ENCODE measurements around the gene PCK2.

Gene PCK2

DNA sequence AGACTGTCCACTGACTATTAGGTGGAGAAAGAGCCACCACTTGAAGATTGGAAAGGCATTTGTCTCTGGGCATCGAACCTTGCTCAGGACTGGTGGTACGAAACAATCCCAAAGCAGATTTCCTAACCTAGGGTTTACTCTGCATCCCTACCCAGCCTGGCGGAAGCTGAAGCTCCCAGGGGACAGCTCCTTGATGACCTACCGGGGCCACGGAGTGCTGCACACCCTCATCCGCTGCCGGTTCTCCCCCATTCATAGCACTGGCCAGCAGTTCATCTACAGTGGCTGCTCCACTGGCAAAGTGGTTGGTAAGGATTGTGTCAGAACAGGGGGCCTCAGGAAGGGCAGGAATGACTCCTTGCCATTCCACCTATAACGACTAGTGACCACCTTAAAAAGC is 27.1 kb downstream of the PCK2 start:
- no peak for DNase-seq

DNA sequence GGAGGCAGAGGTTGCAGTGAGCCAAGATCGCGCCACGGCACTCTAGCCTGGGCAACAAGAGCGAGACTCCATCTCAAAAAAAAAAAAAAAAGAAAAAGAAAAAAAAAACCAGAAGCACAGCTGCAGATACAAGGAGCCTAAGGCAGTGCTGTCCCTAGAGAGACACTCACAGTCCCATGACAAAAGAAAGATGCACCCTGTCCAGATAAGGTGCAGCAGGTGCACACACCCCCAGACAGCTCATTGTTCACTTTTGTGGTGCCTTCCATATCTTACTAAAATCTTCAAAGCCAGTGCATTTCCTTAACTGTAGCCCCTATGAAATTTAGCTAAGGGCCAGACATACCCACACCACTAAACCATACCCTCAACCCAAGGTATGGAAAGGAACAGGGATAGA is 28.3 kb downstream of the PCK2 start:
- DNase-seq, result no peak

DNA sequence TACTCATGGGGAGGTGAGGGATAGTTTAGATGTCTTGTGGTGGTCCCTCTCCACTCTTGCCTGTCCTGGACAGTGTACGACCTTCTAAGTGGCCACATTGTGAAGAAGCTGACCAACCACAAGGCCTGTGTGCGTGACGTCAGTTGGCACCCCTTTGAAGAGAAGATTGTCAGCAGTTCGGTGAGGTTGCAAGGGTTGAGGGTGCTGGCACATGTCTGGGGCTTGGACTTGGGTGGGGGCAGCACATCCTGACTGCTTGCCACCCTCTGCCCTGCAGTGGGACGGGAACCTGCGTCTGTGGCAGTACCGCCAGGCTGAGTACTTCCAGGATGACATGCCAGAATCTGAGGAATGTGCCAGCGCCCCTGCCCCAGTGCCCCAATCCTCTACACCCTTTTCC is 28.8 kb downstream of the PCK2 start:
- no peak for DNase-seq

GRCh38 chr14:24123424-24124417 is 29.6 kb downstream of the PCK2 start:
- DNase-seq, result no peak

DNA sequence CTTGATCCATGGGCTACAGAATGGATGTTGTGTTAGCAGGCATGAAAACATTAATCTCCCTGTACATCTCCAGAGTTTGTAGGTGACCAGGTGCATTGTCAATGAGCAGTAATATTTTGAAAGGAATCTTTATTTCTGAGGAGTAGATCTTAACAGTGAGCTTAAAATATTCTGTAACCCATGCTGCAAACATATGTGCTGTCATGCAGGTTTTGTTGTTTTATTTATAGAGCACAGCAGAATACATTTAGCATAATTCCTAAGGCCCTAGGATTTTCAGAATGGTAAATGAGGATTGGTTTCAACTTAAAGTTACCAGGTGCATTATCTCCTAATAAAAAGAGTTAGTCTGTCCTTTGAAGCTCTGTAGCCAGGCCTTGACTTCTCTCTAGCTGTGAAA is 32.8 kb downstream of the PCK2 start:
- no peak for DNase-seq

GRCh38 chr14:24127673-24128072 is 33.6 kb downstream of the PCK2 start:
- no peak for DNase-seq

GRCh38 chr14:24129410-24129998 is 35.4 kb downstream of the PCK2 start:
- no peak for DNase-seq

DNA sequence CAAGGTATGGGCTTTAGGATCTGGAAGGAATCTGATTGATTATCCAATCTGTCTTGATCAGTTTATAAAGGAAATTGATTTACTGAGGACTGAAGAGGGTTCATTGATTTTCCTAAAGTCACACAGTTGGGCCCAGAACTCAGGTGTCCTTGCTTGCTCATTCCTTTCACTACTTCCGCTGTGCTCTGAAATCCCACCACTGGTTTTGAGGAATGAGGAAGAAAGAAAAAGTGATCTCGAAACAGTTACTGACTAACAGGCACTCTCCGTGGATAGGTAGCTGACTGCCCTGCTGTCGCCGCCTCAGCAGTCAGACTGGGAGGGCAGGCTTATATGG is 36.2 kb downstream of the PCK2 start, which contains the start of gene FITM1:
TSS of gene FITM1 (plus strand) at position 280 of the 337 bp plus-strand sequence. CDS start 905 bp downstream, outside the sequence.
- no peak for DNase-seq

DNA sequence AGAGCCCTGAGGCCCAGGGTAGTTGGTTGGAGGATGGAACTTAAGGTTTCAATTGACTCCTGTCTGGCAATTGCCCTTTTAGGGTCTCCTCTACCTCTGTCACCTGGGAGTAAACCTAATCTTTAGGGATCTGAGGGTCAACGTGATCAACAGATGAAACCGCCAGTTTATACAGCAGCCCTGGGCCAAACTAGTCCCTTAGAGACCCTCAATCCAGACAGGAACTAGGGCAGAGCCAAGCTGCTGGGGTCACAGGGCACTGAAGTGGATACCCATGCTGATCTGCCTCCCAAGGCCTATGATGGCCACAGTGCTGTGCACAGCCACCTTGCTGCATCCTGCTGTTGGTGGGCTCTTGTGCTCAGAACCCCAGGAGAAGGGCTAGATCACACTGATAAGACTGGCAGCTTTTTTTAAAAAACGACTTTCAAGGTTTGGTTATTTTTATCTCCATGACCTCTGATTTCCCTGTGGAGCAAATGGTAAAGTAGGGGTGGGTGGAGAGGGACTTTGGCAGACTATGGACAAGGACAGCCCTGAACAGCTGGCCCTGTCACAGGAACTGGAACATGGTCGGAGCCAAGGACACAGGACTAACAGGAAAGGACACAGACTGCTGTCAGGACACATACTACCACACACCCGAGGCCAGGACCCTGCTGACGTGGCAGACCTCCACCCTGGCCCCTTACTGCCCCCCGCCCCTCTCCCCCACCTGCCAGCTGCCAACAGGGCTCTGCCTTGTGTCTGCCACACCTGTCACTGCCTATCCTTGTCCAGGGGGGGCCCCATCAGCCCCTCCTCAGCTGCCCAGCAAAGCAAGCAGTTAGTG is 36.8 kb downstream of the PCK2 start:
- no peak for DNase-seq

- DNase-seq, result no peak
Measured at GRCh38 chr14:24131549-24131966, 37.4 kb downstream of the PCK2 start.

DNA sequence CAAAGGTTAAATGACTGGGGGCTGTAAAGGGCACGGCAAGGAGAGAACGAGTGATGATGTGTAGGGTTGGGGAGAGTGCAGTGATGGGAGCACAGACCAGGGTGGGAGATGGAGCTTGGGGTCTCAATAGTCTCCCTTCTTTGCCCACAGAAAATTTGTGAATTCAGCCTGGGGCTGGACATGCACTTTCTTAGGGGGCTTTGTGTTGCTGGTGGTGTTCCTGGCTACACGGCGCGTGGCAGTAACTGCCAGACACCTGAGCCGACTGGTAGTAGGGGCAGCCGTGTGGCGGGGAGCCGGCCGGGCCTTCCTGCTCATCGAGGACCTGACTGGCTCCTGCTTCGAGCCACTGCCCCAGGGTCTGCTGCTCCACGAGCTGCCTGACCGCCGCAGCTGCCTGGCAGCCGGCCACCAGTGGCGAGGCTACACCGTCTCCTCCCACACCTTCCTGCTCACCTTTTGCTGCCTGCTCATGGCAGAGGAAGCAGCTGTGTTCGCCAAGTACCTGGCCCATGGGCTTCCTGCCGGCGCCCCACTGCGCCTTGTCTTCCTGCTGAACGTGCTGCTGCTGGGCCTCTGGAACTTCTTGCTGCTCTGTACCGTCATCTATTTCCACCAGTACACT is 38.1 kb downstream of the PCK2 start:
- peak; percentile 45 for DNase-seq

- DNase-seq, result no peak
Measured at GRCh38 chr14:24132976-24133375, 38.9 kb downstream of the PCK2 start.

- DNase-seq, result no peak
Measured at GRCh38 chr14:24133735-24134134, 39.6 kb downstream of the PCK2 start.

DNA sequence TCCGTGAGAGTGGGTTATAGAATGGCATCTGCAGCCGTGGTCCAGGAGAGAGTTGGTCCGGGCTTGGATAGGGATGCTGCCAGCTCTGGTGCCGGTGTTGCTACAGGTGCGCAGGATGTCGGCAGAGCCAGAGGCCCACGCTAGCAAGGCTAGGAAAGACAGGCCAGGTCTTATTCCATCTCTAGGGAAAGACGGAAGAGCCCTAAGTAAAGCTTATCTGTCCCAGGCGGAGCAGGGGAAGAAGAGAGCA is 41.4 kb downstream of the PCK2 start:
- DNase-seq, result peak; percentile 43

- peak; percentile 97 for DNase-seq
Measured at GRCh38 chr14:24135834-24136683, 41.9 kb downstream of the PCK2 start, which contains the start of gene PSME1. Gene PSME1, plus strand, starts transcription at chr14:24136194. Its CDS starts 69 bp downstream, at chr14:24136263.

DNA sequence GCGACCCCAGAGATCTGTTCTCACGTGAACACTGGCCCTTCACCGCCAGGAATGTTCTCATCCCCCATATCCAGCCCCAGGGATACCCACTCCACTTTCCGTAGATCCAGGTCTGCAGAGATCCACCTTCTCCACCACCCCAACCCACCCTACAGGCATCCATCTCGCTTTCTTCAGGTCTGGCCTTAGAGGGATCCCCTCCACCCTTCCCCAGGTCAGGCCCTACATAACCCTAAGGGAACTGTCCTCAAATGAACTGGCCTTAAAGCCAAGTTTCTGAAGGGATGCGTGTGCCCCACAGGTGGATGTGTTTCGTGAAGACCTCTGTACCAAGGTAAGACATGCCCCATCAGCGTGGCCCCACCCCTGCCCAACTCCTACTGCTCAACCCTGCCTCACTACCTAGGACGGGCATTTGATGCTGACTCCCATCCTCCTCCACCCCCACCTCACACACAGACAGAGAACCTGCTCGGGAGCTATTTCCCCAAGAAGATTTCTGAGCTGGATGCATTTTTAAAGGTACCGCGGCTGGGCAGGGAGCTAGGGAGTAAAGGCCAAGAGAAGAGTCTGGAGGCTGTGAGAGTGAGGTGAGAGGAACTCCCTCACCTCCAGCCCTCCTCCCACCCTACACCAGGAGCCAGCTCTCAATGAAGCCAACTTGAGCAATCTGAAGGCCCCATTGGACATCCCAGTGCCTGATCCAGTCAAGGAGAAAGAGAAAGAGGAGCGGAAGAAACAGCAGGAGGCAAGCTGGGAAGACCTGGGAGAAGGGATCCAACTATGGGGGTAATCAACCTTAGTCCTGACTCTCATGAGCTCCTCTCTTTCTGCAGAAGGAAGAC is 42.8 kb downstream of the PCK2 start:
- peak; percentile 49 for DNase-seq

GRCh38 chr14:24137529-24138395 is 43.7 kb downstream of the PCK2 start:
- no peak for DNase-seq

DNA sequence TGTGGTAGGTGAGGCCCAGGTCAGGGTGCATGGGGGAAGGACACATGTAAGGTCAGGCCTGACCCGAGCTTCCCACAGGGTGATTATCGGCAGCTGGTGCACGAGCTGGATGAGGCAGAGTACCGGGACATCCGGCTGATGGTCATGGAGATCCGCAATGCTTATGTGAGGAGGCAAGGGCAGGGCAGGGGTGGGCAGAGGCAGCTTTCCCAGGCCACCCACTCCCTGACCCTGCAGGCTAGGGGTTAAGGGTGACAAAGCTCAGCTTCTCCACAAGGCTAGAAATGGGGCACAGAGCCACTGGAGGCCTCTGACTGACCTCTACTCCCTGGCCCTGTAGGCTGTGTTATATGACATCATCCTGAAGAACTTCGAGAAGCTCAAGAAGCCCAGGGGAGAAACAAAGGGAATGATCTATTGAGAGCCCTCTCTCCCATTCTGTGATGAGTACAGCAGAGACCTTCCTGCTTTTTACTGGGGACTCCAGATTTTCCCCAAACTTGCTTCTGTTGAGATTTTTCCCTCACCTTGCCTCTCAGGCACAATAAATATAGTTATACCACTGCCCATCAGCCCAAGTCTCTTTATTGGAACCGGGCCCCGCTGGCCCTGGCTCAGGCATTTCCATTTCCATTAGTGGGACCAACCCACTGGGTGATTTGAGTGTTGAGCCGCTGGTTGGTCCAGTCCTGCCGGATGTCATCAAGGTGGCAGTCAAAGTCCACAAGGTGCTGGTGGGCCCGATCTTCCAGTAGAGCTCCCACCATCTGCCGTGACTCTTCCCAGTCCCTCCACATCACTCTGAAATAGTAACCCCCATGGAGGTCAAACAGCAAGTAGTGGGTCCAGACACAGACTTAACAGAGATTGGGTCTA is 44.5 kb downstream of the PCK2 start:
- no peak for DNase-seq
